Lower leg skin (tissue), 4 donors: ENCODE results near the gene FAM171A2. TPM values are rescaled to one million over a fixed set of nuclear protein-coding genes. Genes with fewer than 3 reads are reported as not detected.
A peak's percentile ranks its signal among the peaks of the same experiment; 100 is the strongest.

ENCODE experiments used
- DNase-seq, 2 donors: peaks; one replicate each; pipeline ENCODE4 v3.0.0-alpha.2; 2019; ENCODE audit warnings: low spot score in 2 of 2
- H3K4me3 ChIP-seq: fragments of 200-600 bp; sonication (generic); 2 replicates; pipeline ENCODE4 v1.5.1; 2017; ENCODE audit warnings: mild to moderate bottlenecking, low read depth; ENCODE audit not compliant: poor library complexity, severe bottlenecking
- CTCF ChIP-seq, 3 donors: fragments of 450-650 bp; IDR thresholded peaks; one replicate each; pipeline ENCODE4 v1.5.1; 2016; ENCODE audit warnings: antibody characterized with exemption in 3 of 3, mild to moderate bottlenecking in 3 of 3, moderate library complexity in 2 of 3
- POLR2A ChIP-seq, 2 donors: fragments of 450-650 bp; IDR thresholded peaks; one replicate each; pipeline ENCODE4 v1.6.1; 2016 to 2017; ENCODE audit warnings: antibody characterized with exemption in 2 of 2, mild to moderate bottlenecking in 1 of 2, moderate library complexity in 1 of 2
- WGBS, 2 donors: methylation state at CpG; one replicate each; pipeline ENCODE4 v1.1.5; 2018; 5-methylcytosine and 5-hydroxymethylcytosine counted together
- intact Hi-C: fragments of 100-400 bp; cut with DNase I; formaldehyde crosslinking; loops from one replicate; pipeline ENCODE4 v1.15.0; 2023; ENCODE audit warnings: low total_unique reads
- total RNA-seq, 4 donors: library from RNA; depleted of rRNA; stranded (reverse); fragments of >200 nt; gene quantifications; one replicate each; pipeline ENCODE4 v1.1.0, GENCODE V29; 2016

The FAM171A2 gene
- total RNA-seq = 1 to 10 TPM in 3 of 4 donors, under 1 TPM in 1; 0.95 to 2.8 (median 2.4) TPM

- 0% methylated on average over 6 to 41 of the region's 63 CpGs for WGBS, 2 donors
- intact Hi-C loops = no loop called here
- DNase-seq = no peak
- no peak for TF ChIP-seq CTCF (IDR thresholded peaks at IDR 0.05)
- no peak for TF ChIP-seq POLR2A (IDR thresholded peaks at IDR 0.05)
- H3K4me3 ChIP-seq = peak within 1 kb of the TSS; percentile 37
Observed at GRCh38 chr17:44363613-44364159, at the start of gene FAM171A2. Gene FAM171A2 (minus strand): TSS chr17:44363853. CDS start chr17:44363714, 139 bp downstream.

- H3K4me3 ChIP-seq = no peak overlapping the region
- TF ChIP-seq CTCF (IDR thresholded peaks at IDR 0.05) = no peak
- TF ChIP-seq POLR2A (IDR thresholded peaks at IDR 0.05) = no peak
- intact Hi-C loops = no loop called here
- 82 to 83% methylated on average over 7 of the region's 7 CpGs for WGBS, 2 donors
- DNase-seq = no peak
Observed at GRCh38 chr17:44409309-44410028, 45.8 kb upstream of the FAM171A2 start.

GRCh38 chr17:44408786-44409185, 45.1 kb upstream of the FAM171A2 start:
- no peak overlapping the region for H3K4me3 ChIP-seq
- TF ChIP-seq CTCF (IDR thresholded peaks at IDR 0.05) (no peak), POLR2A (IDR thresholded peaks at IDR 0.05) (no peak)
- no peak for DNase-seq
- WGBS, 2 donors = 95 to 96% methylated on average over 4 of the region's 4 CpGs
- intact Hi-C loops = no loop called here

GRCh38 chr17:44402564-44403172, 39.0 kb upstream of the FAM171A2 start:
- WGBS, 2 donors = 93 to 97% methylated on average over 5 of the region's 5 CpGs
- intact Hi-C loops = no loop called here
- H3K4me3 ChIP-seq = no peak overlapping the region
- TF ChIP-seq POLR2A (IDR thresholded peaks at IDR 0.05) (no peak), CTCF (IDR thresholded peaks at IDR 0.05) (no peak)
- DNase-seq = no peak

GRCh38 chr17:44400226-44400847, 36.7 kb upstream of the FAM171A2 start:
- intact Hi-C loops = no loop called here
- DNase-seq = no peak
- TF ChIP-seq CTCF (IDR thresholded peaks at IDR 0.05) = no peak
- WGBS, 2 donors = 86 to 95% methylated on average over 3 of the region's 3 CpGs
- no peak overlapping the region for H3K4me3 ChIP-seq
